Calu3 (cell line): ENCODE data around the gene CREBRF. TPM values are rescaled to one million over a fixed set of nuclear protein-coding genes. Genes with fewer than 3 reads are reported as not detected.
"Not testable (repeated sequence)": the region's sequence is repeated elsewhere in the genome, so short reads cannot be mapped to it uniquely, and the experiment has no call there.

Experiments
- BruUV-seq: library from RNA; stranded (reverse); fragments of 400-500 nt; replicated peaks from 2 replicates; lab custom pipeline; 2021; lab: Mats Ljungman, UMichigan
- CTCF ChIA-PET: fragments of 300-600 bp; sonication (Branson Sonifier 250); formaldehyde crosslinking; loops from one replicate; lab custom pipeline; 2022; ENCODE audit warnings: antibody characterized with exemption; lab: Charles Lee
- DNase-seq: peaks from one replicate; pipeline ENCODE4 v3.0.0; 2022
- H3K27ac Mint-ChIP-seq: one replicate; pipeline ENCODE4 v1.8.0; 2022; ENCODE audit warnings: mixed read lengths; ENCODE audit not compliant: unreplicated experiment
- H3K27me3 Mint-ChIP-seq: one replicate; pipeline ENCODE4 v1.8.0; 2022; ENCODE audit warnings: mixed read lengths; ENCODE audit not compliant: unreplicated experiment
- H3K36me3 Mint-ChIP-seq: one replicate; pipeline ENCODE4 v1.8.0; 2022; ENCODE audit warnings: mild to moderate bottlenecking, moderate library complexity, mixed read lengths; ENCODE audit not compliant: insufficient read depth, unreplicated experiment
- H3K4me1 Mint-ChIP-seq: one replicate; pipeline ENCODE4 v1.8.0; 2022; ENCODE audit warnings: mild to moderate bottlenecking, low read depth, mixed read lengths; ENCODE audit not compliant: unreplicated experiment
- H3K4me3 Mint-ChIP-seq: one replicate; pipeline ENCODE4 v1.8.0; 2022; ENCODE audit warnings: mild to moderate bottlenecking, low read depth, moderate library complexity, mixed read lengths; ENCODE audit not compliant: unreplicated experiment
- H3K9me3 Mint-ChIP-seq: one replicate; pipeline ENCODE4 v1.8.0; 2022; ENCODE audit warnings: low read depth, mixed read lengths; ENCODE audit not compliant: unreplicated experiment
- intact Hi-C: fragments of 100-400 bp; cut with micrococcal nuclease; formaldehyde crosslinking; loops from one replicate; pipeline ENCODE4 v1.10.0; 2022; ENCODE audit not compliant: unreplicated experiment
- total RNA-seq: library from RNA; stranded (reverse); gene quantifications from 2 replicates; pipeline ENCODE4 v1.2.3, GENCODE V29; 2022
- TF ChIP-seq, protein P1 (sequence below): fragments of 200-600 bp; IDR thresholded peaks from one replicate; pipeline ENCODE4 v1.8.0; 2022; ENCODE audit warnings: antibody characterized with exemption; ENCODE audit not compliant: unreplicated experiment

Gene CREBRF
- total RNA-seq, 1 experiment from 2014 or later = 18.2 TPM

DNA sequence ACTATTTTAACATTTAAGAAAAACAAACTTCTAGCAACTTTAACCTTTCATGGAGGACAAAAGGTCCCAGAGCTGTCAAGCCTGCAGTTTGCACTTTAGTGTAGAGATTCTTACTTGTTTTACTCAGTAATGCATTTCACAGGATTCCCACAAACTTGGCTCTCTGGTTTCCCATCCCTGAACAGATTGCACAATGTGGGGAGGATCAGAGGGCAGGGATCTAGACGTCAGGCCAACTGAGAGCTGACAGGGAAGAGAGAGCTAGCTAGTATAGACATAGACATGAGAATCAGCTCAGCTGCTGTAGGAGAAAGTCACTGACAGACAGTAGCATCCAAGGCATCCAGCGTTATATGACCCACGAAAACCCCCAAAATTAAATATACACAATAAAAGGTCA, 67.3 kb downstream of the CREBRF start:
- intact Hi-C loops = no loop called here
- Mint-ChIP-seq H3K4me1 (no peaks in the 10 kb centered on the region), H3K4me3 (no peak overlapping the region), H3K36me3 (peaks cover 6% of the 10 kb centered on the region), H3K9me3 (peaks cover 2% of the 10 kb centered on the region), H3K27me3 (no peaks in the 10 kb centered on the region), H3K27ac (no peak overlapping the region)
- CTCF ChIA-PET = no interaction called here
- no peak for DNase-seq
- BruUV-seq = no TSS peak
- TF ChIP-seq, protein P1, sequence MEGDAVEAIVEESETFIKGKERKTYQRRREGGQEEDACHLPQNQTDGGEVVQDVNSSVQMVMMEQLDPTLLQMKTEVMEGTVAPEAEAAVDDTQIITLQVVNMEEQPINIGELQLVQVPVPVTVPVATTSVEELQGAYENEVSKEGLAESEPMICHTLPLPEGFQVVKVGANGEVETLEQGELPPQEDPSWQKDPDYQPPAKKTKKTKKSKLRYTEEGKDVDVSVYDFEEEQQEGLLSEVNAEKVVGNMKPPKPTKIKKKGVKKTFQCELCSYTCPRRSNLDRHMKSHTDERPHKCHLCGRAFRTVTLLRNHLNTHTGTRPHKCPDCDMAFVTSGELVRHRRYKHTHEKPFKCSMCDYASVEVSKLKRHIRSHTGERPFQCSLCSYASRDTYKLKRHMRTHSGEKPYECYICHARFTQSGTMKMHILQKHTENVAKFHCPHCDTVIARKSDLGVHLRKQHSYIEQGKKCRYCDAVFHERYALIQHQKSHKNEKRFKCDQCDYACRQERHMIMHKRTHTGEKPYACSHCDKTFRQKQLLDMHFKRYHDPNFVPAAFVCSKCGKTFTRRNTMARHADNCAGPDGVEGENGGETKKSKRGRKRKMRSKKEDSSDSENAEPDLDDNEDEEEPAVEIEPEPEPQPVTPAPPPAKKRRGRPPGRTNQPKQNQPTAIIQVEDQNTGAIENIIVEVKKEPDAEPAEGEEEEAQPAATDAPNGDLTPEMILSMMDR = no peak

DNA sequence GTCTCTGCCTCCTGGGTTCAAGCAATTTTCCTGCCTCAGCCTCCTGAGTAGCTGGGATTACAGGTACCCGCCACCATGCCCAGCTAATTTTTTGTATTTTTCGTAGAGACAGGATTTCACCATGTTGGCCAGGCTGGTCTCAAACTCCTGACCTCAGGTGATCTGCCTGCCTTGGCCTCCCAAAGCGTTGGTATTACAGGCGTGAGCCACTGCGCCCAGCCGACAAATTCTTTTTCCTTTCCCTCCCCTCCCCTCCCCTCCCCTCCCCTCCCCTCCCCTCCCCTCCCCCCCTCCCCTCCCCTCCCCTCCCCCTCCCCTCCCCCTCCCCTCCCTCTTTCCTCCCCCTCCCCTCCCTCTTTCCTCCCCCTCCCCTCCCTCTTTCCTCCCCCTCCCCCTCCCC, 76.0 kb downstream of the CREBRF start:
- H3K36me3 Mint-ChIP-seq, H3K27me3 Mint-ChIP-seq, H3K9me3 Mint-ChIP-seq, intact Hi-C loops, BruUV-seq, DNase-seq, H3K4me3 Mint-ChIP-seq, H3K4me1 Mint-ChIP-seq, H3K27ac Mint-ChIP-seq: not testable (repeated sequence)
- CTCF ChIA-PET = interaction anchor here (0.7 kb wide), 1 partner anchor 31 kb away, joined by 3 read pairs; no protein-coding TSS in a partner anchor

DNA sequence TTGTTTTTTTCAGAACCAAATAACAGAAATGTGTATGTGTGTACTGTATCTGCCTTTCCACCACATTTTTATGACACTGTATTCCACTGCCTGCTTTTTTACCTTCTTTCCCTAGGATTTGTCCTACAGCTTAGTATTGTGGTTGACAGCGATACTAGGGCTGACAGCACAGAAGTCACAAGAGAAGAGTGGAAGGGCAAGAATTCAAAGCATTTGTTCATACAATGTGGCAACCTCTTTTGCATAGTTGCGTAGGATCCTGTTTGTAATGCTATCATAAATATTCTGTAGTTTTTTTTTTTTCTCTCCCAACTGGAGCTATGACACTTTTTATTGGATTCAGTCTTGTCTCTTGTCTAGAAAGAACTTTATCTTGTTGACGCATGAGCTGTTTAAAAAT, 82.6 kb downstream of the CREBRF start:
- DNase-seq = no peak
- BruUV-seq = no TSS peak
- CTCF ChIA-PET = no interaction called here
- no peaks in the 10 kb centered on the region for H3K36me3 Mint-ChIP-seq
- no peak overlapping the region for H3K4me3 Mint-ChIP-seq
- H3K27ac Mint-ChIP-seq = no peak overlapping the region
- no peaks in the 10 kb centered on the region for H3K9me3 Mint-ChIP-seq
- H3K27me3 Mint-ChIP-seq = no peaks in the 10 kb centered on the region
- H3K4me1 Mint-ChIP-seq = no peaks in the 10 kb centered on the region
- TF ChIP-seq, protein P1 = no peak
- intact Hi-C loops = no loop called here

DNA sequence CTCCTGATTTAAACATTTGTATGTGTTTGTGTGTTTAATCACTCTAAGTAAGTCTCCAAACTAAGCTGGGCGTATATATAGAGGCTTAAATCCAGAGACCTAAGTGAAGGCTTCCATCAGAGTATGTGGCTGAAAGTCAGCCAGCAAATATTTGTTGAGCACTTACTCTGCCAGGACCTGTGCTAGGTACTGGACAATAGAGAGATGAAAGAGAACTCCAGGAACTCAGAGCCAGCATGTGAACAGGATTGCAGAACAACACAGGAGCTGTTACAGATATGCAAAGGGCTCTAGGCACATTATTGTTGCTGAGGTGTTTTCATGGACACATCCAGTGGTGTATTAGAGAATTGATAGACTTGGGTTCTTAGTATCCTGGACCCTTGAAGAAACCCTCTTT, 83.5 kb downstream of the CREBRF start:
- Mint-ChIP-seq H3K27me3 (no peaks in the 10 kb centered on the region), H3K4me1 (peaks cover under 1% of the 10 kb centered on the region), H3K36me3 (peaks cover 6% of the 10 kb centered on the region), H3K27ac (no peak overlapping the region), H3K4me3 (no peak overlapping the region), H3K9me3 (no peaks in the 10 kb centered on the region)
- CTCF ChIA-PET = interaction anchor here (0.6 kb wide), 1 partner anchor 11 kb away, joined by 6 read pairs; no protein-coding TSS in a partner anchor
- BruUV-seq = no TSS peak
- DNase-seq = no peak
- TF ChIP-seq, protein P1 = no peak
- intact Hi-C loops = loop anchor here (5.0 kb wide), 1 partner anchor 432 kb away; no protein-coding TSS in a partner anchor

DNA sequence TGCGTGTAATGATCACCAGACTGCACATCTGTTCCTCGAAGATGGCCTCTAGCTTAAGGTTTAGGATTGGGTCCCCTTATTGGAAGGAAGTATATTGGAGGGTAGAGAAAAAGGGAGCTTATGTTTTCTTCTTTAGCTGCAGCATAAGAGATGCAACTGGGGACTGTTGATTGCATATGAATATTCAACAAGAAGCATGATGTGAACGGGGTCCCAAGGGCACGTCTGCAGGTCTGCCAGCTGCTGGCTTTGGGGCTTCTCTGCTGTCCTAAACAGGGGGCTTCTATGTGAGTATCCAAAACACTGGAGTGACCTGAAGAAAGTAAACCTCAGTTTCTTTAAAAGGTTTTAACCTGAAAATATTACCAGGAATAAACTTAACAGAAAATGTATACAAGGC, 84.6 kb downstream of the CREBRF start:
- TF ChIP-seq, protein P1 = no peak
- H3K4me1 Mint-ChIP-seq = peaks cover 11% of the 10 kb centered on the region
- no peak for DNase-seq
- H3K4me3 Mint-ChIP-seq = no peak overlapping the region
- H3K36me3 Mint-ChIP-seq = peaks cover 16% of the 10 kb centered on the region
- no peaks in the 10 kb centered on the region for H3K9me3 Mint-ChIP-seq
- CTCF ChIA-PET = interaction anchor here (0.5 kb wide), 1 partner anchor 14 kb away, joined by 5 read pairs; no protein-coding TSS in a partner anchor
- no peaks in the 10 kb centered on the region for H3K27me3 Mint-ChIP-seq
- intact Hi-C loops = loop anchor here (5.0 kb wide), 1 partner anchor 433 kb away; no protein-coding TSS in a partner anchor
- BruUV-seq = no TSS peak
- H3K27ac Mint-ChIP-seq = no peak overlapping the region
